Measurements from ENCODE around the gene PTPRF.

Gene PTPRF

GRCh38 chr1:43619314-43619790, 88.7 kb downstream of the PTPRF start:
- H3K27ac ChIP-seq, result no peak overlapping the region
- TF ChIP-seq CTCF (conservative IDR thresholded peaks at IDR 0.05), result no peak

- H3K27ac ChIP-seq, result no peak overlapping the region
- no peak for TF ChIP-seq CTCF (conservative IDR thresholded peaks at IDR 0.05)
Measured at GRCh38 chr1:43619996-43620920, 89.6 kb downstream of the PTPRF start.

DNA sequence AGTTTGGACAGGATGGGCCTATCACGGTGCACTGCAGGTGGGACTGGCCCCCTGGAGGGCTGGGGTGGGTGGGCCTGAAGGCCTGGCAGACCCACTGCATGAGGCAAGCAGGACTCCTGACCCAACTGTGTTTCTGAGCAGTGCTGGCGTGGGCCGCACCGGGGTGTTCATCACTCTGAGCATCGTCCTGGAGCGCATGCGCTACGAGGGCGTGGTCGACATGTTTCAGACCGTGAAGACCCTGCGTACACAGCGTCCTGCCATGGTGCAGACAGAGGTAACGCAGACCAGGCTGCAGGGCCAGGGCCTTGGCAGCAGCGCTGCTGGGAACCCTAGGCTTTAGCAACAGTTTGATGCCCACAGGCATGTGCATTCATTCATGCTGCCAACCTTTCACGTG, 90.3 kb downstream of the PTPRF start:
- no peak overlapping the region for H3K27ac ChIP-seq
- no peak for TF ChIP-seq CTCF (conservative IDR thresholded peaks at IDR 0.05)

DNA sequence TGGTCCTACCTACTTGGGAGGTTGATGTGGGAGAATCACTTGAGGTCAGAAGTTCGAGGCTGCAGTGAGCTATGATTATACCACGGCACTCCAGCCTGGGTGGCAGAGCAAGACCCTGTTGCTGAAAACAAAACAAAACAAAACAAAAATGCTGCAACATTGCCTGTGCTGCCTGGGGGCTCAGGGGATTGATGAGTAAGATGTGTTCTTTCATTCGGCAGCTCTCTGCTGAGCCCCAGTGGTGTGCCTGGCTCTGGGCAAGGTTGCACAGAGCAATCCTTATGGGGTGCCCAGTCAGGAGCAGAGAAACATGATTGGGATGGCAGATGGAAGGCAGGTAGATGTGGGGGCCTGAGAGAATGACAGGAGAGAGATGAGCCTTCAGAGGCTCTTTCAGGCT, 90.7 kb downstream of the PTPRF start:
- H3K27ac ChIP-seq, result no peak overlapping the region
- no peak for TF ChIP-seq CTCF (conservative IDR thresholded peaks at IDR 0.05)

DNA sequence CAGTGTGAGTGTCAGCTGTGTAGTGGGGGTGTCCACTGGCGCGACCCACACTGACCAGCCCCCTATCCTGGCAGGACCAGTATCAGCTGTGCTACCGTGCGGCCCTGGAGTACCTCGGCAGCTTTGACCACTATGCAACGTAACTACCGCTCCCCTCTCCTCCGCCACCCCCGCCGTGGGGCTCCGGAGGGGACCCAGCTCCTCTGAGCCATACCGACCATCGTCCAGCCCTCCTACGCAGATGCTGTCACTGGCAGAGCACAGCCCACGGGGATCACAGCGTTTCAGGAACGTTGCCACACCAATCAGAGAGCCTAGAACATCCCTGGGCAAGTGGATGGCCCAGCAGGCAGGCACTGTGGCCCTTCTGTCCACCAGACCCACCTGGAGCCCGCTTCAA, 91.2 kb downstream of the PTPRF start:
- H3K27ac ChIP-seq, result no peak overlapping the region
- TF ChIP-seq CTCF (conservative IDR thresholded peaks at IDR 0.05), result no peak

- H3K27ac ChIP-seq, result no peak overlapping the region
- no peak for TF ChIP-seq CTCF (conservative IDR thresholded peaks at IDR 0.05)
Measured at GRCh38 chr1:43622471-43622870, 91.8 kb downstream of the PTPRF start.

DNA sequence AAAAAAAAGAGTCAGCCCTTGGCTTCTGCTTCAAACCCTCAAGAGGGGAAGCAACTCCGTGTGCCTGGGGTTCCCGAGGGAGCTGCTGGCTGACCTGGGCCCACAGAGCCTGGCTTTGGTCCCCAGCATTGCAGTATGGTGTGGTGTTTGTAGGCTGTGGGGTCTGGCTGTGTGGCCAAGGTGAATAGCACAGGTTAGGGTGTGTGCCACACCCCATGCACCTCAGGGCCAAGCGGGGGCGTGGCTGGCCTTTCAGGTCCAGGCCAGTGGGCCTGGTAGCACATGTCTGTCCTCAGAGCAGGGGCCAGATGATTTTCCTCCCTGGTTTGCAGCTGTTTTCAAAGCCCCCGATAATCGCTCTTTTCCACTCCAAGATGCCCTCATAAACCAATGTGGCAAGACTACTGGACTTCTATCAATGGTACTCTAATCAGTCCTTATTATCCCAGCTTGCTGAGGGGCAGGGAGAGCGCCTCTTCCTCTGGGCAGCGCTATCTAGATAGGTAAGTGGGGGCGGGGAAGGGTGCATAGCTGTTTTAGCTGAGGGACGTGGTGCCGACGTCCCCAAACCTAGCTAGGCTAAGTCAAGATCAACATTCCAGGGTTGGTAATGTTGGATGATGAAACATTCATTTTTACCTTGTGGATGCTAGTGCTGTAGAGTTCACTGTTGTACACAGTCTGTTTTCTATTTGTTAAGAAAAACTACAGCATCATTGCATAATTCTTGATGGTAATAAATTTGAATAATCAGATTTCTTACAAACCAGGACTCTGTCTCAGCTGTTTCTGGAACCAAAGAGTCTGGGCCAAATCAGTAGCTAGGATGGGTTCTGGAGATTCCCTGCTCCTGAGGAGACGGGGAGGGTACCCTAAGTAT, 92.5 kb downstream of the PTPRF start:
- TF ChIP-seq CTCF (conservative IDR thresholded peaks at IDR 0.05), result no peak
- H3K27ac ChIP-seq, result no peak overlapping the region

Data from VCaP (cell line).